ENCODE results near the gene PLB1.

- TF ChIP-seq, protein P1, sequence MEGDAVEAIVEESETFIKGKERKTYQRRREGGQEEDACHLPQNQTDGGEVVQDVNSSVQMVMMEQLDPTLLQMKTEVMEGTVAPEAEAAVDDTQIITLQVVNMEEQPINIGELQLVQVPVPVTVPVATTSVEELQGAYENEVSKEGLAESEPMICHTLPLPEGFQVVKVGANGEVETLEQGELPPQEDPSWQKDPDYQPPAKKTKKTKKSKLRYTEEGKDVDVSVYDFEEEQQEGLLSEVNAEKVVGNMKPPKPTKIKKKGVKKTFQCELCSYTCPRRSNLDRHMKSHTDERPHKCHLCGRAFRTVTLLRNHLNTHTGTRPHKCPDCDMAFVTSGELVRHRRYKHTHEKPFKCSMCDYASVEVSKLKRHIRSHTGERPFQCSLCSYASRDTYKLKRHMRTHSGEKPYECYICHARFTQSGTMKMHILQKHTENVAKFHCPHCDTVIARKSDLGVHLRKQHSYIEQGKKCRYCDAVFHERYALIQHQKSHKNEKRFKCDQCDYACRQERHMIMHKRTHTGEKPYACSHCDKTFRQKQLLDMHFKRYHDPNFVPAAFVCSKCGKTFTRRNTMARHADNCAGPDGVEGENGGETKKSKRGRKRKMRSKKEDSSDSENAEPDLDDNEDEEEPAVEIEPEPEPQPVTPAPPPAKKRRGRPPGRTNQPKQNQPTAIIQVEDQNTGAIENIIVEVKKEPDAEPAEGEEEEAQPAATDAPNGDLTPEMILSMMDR (conservative IDR thresholded peaks at IDR 0.05; ENCODE audit: low read depth, low read length), result no peak
- TF ChIP-seq EZH2 (IDR thresholded peaks at IDR 0.05; ENCODE audit: low read length, unreplicated experiment) (no peak), EZH2phosphoT487 (IDR thresholded peaks at IDR 0.05; ENCODE audit: borderline replicate concordance, low read length) (no peak)
These were observed 61.7 kb downstream of the PLB1 start for GRCh38 chr2:28557389-28558131.
